ENCODE measurements around the gene TRDMT1. TPM values are rescaled to one million over a fixed set of nuclear protein-coding genes. Genes with fewer than 3 reads are reported as not detected.
A peak's percentile ranks its signal among the peaks of the same experiment; 100 is the strongest.

Gene TRDMT1
- total RNA-seq, 4 donors from 2014 or later, result 4.9 to 13.7 (median 6.2) TPM

DNA sequence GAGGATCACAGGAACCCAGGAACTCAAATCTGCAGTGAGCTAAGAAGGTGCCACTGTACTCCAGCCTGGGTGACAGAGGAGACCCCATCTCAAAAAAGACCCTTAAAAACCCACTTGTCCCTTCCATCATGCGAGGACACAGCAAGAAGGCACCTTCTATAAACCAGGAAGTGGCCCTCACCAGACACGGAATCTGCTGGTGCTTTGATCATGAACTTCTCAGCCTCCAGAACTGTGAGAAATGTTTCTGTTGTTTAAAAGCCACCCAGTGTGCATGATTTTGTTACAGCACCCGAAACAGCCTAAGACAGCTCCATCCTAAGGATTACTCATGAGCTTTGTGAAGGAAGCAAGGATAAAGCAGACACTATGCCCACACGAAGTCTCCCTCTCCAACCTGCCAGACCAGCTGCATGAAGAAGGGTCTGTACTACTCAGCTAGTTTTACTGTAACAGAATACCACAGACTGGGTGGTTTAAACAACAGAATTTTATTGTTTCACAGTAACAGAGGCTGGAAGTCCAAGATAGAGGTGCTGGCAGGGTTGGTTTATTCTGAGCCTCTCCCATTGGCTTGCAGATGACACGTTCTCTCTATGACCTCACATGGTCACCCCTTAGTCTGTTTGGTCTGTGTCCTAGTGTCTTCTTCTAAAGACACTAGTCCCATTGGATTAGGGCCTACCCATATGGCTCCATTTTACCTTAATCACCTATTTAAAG is 40.3 kb upstream of the TRDMT1 start:
- TF ChIP-seq, protein P1, sequence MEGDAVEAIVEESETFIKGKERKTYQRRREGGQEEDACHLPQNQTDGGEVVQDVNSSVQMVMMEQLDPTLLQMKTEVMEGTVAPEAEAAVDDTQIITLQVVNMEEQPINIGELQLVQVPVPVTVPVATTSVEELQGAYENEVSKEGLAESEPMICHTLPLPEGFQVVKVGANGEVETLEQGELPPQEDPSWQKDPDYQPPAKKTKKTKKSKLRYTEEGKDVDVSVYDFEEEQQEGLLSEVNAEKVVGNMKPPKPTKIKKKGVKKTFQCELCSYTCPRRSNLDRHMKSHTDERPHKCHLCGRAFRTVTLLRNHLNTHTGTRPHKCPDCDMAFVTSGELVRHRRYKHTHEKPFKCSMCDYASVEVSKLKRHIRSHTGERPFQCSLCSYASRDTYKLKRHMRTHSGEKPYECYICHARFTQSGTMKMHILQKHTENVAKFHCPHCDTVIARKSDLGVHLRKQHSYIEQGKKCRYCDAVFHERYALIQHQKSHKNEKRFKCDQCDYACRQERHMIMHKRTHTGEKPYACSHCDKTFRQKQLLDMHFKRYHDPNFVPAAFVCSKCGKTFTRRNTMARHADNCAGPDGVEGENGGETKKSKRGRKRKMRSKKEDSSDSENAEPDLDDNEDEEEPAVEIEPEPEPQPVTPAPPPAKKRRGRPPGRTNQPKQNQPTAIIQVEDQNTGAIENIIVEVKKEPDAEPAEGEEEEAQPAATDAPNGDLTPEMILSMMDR (IDR thresholded peaks at IDR 0.05), result no peak
- DNase-seq (ENCODE audit: low spot score) (no peak), ATAC-seq (ENCODE audit: low FRiP score) (no peak)

DNA sequence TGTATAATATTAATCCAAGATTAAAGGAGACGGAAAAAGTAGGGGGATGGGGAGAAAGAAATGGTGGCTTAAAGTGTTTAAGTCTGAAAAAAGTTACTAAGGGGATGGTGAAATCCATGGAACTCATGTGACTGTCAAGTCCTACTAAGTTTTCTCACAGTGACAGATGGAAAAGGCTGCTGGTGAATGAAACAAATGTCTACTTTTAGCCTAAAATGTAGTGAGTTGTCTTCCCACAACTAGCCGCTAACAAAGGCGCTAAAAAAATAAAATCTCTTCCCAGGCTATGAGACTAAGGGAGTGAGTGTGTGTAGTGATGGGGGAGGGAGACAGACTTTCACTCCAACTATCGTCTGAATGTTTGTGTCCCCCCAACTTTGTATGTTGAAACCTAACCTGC is 39.1 kb upstream of the TRDMT1 start:
- TF ChIP-seq, protein P1 (IDR thresholded peaks at IDR 0.05), result no peak
- ATAC-seq (ENCODE audit: low FRiP score), result no peak
- DNase-seq (ENCODE audit: low spot score), result no peak

DNA sequence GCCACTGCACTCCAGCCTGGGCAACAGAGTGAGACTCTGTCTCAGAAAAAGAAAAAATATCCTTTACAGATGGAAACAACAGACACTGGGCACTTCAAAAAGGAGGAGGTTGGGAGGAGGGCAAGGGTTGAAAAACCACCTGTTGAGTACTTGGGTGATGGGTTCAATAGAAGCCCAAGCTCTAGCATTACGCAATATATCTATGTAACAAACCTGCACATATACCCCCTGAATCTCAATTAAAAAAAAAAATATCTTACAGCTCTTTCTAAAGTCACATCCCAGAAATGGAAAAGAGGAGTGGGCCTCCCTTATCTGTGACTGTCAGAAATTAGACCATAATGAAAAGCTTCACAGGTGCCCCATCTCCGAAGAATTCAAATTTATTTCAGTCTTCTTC is 38.6 kb upstream of the TRDMT1 start:
- DNase-seq (ENCODE audit: low spot score) (no peak), ATAC-seq (ENCODE audit: low FRiP score) (no peak)
- TF ChIP-seq, protein P1 (IDR thresholded peaks at IDR 0.05), result no peak

DNA sequence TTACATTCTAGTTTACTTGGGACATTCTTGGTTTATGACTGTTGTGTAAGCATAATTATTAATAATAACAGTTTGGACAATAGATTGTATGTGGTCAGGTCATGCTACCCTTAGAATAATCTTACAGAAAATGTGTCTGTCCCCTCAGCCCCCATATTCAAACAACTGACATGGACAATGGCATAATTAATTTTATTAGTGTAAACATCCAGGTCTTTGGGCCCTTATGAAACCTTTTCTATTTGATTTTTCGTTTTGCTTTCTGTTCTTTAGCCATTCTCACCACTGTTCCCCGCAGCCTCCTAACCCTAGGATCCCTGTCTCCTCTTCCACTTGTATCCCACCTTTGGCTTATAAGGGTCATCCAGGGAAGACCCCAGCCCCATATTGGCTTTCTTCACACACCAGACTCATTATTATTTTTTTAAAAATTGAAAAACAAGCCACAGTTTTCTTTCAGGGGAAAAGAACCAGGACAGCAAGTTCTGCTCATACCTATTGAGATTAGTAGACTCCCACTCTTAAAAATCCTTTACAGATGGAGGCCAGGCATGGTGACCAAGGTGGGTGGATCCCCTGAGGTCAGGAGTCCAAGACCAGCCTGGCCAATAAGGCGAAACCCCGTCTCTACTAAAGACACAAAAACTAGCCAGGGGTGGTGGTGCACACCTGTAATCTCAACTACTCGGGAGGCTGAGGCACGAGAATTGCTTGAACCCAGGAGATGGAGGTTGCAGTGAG is 38.0 kb upstream of the TRDMT1 start:
- no peak for ATAC-seq (ENCODE audit: low FRiP score)
- TF ChIP-seq, protein P1 (IDR thresholded peaks at IDR 0.05), result no peak

DNA sequence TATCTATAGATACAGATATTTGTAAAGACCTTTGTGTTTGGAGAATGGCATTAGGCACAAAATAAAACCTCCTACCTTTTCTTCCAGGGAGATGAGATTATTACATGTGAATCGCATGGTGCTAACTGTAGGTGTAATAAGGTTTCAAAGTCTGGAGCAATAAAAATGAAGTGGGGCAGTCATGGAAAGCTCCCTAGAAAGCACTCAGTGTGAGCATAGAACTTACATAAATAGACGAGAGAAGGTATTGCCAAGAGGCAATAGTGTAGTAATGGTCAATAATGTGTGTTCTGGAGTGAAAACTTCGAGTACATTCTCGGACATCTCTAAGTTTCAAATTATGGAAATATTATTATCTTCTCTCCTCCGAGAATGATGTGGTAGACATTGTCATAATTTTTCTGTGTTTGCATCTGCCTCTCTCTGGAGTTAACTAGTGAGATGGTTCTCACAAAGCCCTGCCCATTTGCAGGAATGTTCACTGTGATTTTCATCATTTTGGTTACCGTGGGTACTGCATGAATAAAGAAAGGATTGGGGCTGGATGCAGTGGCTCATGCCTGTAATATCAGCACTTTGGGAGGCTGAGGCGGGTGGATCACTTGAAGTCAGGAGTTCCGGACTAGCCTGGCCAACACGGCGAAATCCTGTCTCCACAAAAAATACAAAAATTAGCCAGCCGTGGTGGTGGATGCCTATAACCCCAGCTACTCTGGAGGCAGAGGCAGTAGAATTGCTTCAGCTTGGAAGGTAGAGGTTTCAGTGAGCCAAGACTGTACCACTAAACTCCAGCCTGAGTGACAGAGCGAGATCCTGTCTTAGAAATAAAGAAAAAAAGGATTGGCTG is 37.2 kb upstream of the TRDMT1 start:
- TF ChIP-seq, protein P1 (IDR thresholded peaks at IDR 0.05), result no peak
- DNase-seq (ENCODE audit: low spot score), result no peak
- peak; percentile 46 for ATAC-seq (ENCODE audit: low FRiP score)

More for the DNA sequence above, 38.0 kb upstream of the TRDMT1 start:
- no peak for DNase-seq (ENCODE audit: low spot score)

DNA sequence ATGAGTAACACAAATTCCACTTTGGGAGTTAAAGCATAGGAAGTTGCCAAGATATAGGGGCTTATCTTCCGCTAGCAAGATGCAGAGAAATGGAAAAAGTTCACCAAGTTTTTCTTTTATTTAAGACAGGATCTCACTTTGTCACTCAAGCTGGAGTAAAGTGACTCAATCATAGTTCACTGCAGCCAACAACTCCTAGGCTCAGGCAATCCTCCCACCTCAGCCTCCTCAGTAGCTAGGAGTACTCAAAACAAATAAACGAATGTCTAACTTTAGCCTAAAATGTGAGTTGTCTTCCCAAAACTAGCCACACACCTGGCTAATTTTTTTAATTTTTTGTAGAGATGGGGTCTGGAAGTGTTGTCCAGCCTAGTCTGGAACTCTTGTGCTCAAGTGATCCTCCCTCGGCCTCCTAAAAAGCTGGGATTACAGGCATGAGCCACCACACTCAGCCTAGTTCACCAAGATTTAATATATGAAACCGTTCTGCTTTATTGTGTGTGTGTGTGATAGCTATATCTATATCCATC is 36.5 kb upstream of the TRDMT1 start:
- ATAC-seq (ENCODE audit: low FRiP score), result no peak
- TF ChIP-seq, protein P1 (IDR thresholded peaks at IDR 0.05), result no peak

More for the DNA sequence above, 36.5 kb upstream of the TRDMT1 start:
- DNase-seq (ENCODE audit: low spot score), result no peak
